ENCODE results near the gene RPL7L1.
"Not testable (repeated sequence)": the region's sequence is repeated elsewhere in the genome, so short reads cannot be mapped to it uniquely, and the experiment has no call there.

Gene RPL7L1

DNA sequence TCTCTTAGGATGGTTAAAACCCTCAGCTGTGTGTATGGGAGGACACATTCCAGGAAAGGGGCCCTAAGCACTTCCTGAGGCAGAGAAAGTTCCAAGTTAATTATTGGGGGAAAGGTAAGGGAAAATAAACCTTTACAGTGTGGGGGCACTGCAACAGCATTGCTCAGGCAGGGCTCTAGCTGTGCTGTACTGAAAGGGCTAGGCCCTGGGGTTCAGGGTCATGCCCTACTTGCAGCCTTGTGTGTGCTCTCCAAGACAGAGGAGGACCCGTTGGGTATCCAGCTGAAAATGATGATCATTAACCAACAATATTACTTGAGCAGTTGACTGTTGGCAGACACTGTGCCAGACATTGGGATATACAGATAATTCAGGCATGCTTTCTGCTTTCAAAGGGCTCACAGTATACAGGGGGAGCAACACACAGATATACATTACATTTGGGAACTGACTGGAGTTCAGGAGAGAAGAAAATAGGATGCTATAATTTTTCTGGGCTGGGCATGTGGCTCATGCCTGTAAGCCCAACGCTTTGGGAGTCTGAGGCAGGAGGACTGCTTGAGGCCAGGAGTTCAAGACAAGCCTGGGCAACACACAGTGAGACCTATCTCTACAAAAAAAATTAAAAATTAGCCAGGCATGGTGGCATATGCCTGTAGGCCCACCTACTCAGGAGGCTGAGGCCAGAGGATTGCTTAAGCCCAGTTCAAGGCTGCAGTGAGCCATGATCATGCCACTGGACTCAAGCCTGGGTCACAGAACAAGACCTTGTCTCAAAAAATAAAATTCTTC, 9.1 kb upstream of the RPL7L1 start:
- Histone ChIP-seq H3K36me3 (peaks cover 13% of the 10 kb centered on the region), H3K27me3 (ENCODE audit: insufficient read depth, low read depth, severe bottlenecking) (no peaks in the 10 kb centered on the region), H3K4me3 (ENCODE audit: low read depth, low read length) (no peak overlapping the region), H3K9me3 (ENCODE audit: severe bottlenecking) (no peaks in the 10 kb centered on the region), H3K27ac (no peak overlapping the region)
- no peak for DNase-seq
- TF ChIP-seq, protein P1, sequence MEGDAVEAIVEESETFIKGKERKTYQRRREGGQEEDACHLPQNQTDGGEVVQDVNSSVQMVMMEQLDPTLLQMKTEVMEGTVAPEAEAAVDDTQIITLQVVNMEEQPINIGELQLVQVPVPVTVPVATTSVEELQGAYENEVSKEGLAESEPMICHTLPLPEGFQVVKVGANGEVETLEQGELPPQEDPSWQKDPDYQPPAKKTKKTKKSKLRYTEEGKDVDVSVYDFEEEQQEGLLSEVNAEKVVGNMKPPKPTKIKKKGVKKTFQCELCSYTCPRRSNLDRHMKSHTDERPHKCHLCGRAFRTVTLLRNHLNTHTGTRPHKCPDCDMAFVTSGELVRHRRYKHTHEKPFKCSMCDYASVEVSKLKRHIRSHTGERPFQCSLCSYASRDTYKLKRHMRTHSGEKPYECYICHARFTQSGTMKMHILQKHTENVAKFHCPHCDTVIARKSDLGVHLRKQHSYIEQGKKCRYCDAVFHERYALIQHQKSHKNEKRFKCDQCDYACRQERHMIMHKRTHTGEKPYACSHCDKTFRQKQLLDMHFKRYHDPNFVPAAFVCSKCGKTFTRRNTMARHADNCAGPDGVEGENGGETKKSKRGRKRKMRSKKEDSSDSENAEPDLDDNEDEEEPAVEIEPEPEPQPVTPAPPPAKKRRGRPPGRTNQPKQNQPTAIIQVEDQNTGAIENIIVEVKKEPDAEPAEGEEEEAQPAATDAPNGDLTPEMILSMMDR (IDR thresholded peaks at IDR 0.05; ENCODE audit: low read depth, low read length) = no peak

DNA sequence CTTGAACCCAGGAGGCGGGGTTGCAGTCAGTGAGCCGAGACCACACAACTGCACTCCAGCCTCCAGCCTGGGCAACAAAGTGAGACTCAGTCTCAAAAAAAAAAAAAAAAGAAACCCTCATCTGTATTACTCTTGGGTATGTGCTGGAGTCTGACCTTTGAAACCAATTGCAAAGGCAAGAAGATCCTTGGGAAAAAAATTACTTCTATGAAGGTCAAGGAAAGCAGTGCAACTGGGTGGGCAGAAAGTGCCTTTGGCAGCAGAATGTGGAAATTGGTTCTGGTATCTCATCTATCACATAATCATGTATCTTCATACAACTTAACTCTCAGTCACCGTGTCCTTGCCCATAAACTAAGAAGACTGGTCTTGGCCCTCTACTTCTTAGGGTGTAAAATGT, 7.7 kb upstream of the RPL7L1 start:
- Histone ChIP-seq H3K9me3 (ENCODE audit: severe bottlenecking) (no peaks in the 10 kb centered on the region), H3K4me3 (ENCODE audit: low read depth, low read length) (no peak overlapping the region), H3K27ac (no peak overlapping the region), H3K27me3 (ENCODE audit: insufficient read depth, low read depth, severe bottlenecking) (no peaks in the 10 kb centered on the region), H3K36me3 (peaks cover 13% of the 10 kb centered on the region)
- DNase-seq = no peak
- TF ChIP-seq, protein P1 (IDR thresholded peaks at IDR 0.05; ENCODE audit: low read depth, low read length) = no peak

DNA sequence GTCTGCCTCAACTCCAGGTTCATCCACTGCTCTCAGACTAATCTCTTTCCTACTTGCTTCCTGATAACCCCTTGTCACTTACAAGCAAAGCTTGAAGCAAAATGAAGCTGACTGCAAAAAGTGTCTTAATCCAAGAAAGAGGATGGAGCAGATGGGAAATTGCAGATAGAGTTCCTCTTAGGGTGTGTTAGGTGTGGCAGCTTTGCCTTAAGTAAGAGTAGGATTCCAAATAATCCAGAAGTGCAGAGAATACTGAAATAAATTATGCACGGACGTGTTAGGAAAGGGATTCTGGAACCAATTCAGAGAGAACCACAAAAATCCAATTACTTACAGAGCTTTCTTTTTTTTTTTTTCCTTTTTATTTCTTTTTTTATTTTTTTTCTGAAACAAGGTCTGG, 6.1 kb upstream of the RPL7L1 start:
- Histone ChIP-seq H3K36me3 (peaks cover 8% of the 10 kb centered on the region), H3K4me3 (ENCODE audit: low read depth, low read length) (no peak overlapping the region), H3K27me3 (ENCODE audit: insufficient read depth, low read depth, severe bottlenecking) (no peaks in the 10 kb centered on the region), H3K9me3 (ENCODE audit: severe bottlenecking) (no peaks in the 10 kb centered on the region), H3K27ac (no peak overlapping the region)
- DNase-seq = peak; percentile 67
- TF ChIP-seq, protein P1 (IDR thresholded peaks at IDR 0.05; ENCODE audit: low read depth, low read length) = no peak

DNA sequence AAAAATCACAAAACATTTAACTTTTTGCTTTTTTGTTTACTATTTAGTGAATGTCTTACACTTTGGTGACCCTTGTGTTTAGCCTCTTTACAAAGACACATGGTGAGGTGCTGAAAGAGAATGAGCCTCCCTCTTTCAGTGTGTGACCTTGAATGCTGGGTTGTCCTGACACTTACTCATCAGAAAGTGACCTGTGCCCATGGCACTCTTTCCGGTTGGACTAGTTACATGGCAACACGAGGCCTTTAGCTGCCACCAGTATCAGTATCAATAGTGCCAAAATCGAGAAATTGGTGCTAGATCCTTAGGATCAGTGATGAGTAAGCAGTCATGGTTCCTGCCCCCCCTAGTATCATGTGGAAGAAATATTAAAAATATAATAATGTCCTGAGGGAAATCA, 1.7 kb upstream of the RPL7L1 start:
- H3K9me3 ChIP-seq (ENCODE audit: severe bottlenecking) = no peaks in the 10 kb centered on the region
- H3K4me3 ChIP-seq (ENCODE audit: low read depth, low read length) = no peak overlapping the region
- no peaks in the 10 kb centered on the region for H3K27me3 ChIP-seq (ENCODE audit: insufficient read depth, low read depth, severe bottlenecking)
- peaks cover 25% of the 10 kb centered on the region for H3K36me3 ChIP-seq
- no peak overlapping the region for H3K27ac ChIP-seq
- TF ChIP-seq, protein P1 (IDR thresholded peaks at IDR 0.05; ENCODE audit: low read depth, low read length) = no peak
- no peak for DNase-seq

DNA sequence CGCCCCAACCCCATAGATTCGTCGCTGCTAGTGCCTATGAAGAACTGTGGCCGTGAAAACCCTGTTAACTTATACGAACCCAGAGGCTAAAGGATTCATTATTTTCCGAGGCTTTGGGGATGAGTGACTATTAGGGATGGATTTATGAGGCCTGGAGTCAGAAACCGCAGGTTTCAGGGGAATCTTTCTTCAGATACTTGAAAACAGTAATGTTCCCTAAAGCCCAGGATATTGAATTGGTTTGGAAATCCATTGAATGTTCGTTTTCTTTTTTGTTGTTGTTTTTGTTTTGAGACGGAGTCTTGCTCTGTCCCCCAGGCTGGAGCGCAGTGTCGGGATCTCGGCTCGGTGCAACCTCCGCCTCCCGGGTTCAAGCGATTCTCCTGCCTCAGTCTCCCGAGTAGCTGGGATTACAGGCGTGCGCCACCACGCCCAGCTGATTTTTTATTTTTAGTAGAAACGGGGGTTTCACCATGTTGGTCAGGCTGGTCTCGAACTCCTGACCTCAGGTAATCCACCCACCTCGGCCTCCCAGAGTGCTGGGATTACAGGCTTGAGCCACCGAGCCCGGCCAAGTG, 913 bp downstream of the RPL7L1 start:
- DNase-seq; H3K27me3 ChIP-seq (ENCODE audit: insufficient read depth, low read depth, severe bottlenecking); H3K9me3 ChIP-seq (ENCODE audit: severe bottlenecking): not testable (repeated sequence)
- Histone ChIP-seq H3K27ac (peak overlapping the region; percentile 94), H3K4me3 (ENCODE audit: low read depth, low read length) (peak overlapping the region; percentile 99), H3K36me3 (peaks cover 52% of the 10 kb centered on the region)

DNA sequence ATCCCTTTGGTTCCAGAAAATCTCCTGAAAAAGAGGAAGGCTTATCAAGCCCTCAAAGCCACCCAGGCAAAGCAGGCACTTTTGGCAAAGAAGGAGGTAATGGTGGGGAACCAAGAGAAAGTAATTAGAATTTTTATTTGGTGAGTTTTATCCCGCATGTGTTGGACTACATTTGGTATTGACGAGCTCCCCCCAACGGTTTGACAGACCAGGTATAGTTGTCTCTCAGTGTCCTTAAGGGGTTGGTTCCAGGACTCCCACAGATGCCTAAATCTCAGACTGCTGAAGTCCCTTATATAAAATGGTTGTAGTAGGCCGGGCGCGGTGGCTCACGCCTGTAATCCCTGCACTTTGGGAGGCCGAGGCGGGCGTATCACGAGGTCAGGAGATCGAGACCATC, 1.5 kb downstream of the RPL7L1 start:
- H3K27ac ChIP-seq = peak overlapping the region; percentile 94
- not testable (repeated sequence) for DNase-seq; H3K9me3 ChIP-seq (ENCODE audit: severe bottlenecking); H3K27me3 ChIP-seq (ENCODE audit: insufficient read depth, low read depth, severe bottlenecking)
- H3K4me3 ChIP-seq (ENCODE audit: low read depth, low read length) = peak overlapping the region; percentile 99
- peaks cover 57% of the 10 kb centered on the region for H3K36me3 ChIP-seq

Data from WERI-Rb-1 (cell line).